ENCODE results near the gene ZSWIM3. TPM values are rescaled to one million over a fixed set of nuclear protein-coding genes. Genes with fewer than 3 reads are reported as not detected.
A peak's percentile ranks its signal among the peaks of the same experiment; 100 is the strongest.

ZSWIM3 gene
- total RNA-seq, 1 donor from 2014 or later = 11.9 TPM

DNA sequence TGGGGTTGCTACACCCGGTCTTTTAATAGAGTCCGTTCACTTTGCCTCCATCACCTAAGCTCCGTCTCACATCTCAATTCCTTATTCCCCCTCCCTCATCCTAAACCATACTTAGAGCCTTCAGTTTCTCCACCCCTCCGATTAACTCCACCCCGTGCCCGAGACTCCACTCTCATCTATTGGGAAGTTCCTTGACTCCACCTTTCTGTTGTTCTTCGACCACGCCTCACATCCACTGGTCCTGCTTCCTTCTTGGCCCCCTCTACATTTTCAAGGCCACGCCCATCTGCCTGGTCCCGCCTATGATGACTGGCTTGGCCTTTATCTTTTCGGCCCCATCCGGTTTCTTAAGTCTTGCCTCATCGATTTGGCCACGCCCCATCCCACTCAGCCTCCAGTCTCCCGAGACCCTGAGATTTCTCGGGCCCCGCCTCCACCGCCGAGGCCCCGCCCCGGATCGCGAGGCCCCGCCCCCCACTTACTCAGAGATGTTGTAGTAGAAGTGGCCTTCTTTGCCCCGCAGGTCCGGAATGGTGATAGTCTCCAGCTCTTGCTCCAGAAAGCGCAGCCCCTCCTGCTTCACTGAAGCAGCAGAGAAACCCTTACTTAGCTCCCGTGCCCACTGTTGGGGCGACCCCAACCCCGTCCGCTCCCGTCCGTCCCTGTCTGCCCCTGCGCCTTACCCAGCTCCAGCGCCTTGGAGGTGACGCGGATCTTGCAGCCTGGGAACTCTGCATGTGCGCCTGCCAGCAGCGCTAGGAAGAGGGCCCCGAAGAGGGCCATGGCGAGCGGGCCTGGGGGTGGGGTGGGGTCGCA lies 53.5 kb downstream of the ZSWIM3 start:
- peak; percentile 99 for DNase-seq

DNA sequence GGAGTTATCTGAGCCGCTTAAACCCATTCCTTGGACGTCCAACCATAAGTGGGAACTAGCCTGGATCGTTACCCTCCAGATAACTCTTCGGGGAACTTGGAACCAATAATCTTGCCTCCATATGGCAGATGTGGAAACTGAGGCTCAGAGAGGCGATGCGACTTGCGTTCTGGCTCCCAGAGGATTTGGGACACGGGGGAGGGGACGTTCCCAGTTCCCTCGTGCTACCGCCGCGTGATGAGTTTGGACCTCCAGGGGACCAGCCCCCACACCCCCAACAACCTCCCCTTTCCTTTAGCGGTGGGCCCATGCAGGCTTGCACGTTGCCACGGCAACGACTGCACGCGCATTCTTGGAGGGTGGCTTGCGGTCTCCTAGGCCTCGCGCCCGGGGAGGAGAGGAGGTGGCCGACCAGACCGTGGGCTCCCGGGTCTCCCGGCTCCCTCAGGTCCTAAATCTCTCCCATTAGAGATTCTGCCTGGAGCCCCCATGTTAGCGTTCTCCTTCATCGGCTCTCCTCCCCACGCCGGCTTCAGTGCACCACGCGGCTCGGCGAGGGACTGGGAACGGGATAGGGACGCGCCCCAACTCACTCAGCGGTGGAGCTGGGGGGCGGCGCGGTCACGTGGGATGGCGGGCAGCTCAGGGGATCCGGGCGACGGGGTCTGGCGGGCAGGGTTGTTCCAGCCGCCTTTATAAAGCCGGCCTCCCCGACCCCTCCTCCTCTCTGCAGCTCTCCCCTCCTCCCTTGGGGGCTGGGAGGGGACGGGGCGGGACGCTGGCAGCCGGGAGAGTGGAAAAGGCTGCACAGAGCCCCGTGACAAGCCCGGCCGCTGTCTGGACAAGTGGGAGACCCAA lies 54.3 kb downstream of the ZSWIM3 start, which contains the start of gene PLTP:
TSS of gene PLTP (minus strand) at position 670 of the 858 bp plus-strand sequence. CDS start 703 bp downstream, outside the sequence.
- DNase-seq = peak; percentile 21

- no peak for DNase-seq
These were observed 54.9 kb downstream of the ZSWIM3 start for GRCh38 chr20:45912344-45912682.

GRCh38 chr20:45913116-45913515 lies 55.7 kb downstream of the ZSWIM3 start:
- peak; percentile 67 for DNase-seq

DNA sequence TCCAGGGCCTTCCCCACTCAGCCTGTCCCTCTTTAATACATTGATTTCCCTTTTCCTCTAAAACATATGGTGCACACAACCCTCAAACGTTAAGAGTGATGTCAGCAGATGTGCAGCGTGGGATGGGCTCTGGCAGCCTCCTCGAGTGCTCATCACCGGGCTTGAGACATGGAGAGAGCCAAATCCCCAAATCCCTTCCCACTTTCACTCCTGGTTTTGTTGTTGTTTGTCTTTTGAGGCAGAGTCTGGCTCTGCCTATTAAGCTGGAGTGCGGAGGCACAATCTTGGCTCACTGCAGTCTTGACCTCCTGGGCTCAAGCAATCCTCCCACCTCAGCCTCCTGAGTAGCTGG lies 60.4 kb downstream of the ZSWIM3 start:
- DNase-seq = no peak

DNA sequence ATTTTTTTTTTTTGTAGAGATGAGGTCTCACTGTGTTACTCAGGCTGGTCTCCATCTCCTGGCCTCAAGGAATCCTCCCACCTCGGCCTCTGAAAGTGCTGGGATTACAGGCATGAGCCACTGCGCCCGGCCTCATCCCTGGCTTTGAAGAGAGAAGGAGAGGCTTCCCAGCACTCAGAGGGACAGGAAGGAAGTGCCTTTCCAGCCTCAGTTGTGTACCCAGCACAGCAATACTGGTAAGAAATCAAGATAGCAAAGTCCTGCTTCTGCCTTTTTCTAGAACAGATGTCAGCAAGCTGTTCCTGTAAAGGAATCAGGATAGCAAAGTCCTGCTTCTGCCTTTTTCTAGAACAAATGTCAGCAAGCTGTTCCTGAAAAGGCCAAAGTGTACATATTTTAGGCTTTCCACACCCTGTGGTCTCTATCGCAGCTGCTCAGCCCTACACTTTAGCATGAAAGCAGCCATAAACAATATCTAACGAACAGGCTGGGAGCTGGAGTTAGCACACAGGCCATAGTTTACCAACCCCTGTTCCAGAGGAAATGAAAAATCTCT lies 60.8 kb downstream of the ZSWIM3 start:
- no peak for DNase-seq

GRCh38 chr20:45918779-45919537 lies 61.5 kb downstream of the ZSWIM3 start:
- DNase-seq = no peak

DNA sequence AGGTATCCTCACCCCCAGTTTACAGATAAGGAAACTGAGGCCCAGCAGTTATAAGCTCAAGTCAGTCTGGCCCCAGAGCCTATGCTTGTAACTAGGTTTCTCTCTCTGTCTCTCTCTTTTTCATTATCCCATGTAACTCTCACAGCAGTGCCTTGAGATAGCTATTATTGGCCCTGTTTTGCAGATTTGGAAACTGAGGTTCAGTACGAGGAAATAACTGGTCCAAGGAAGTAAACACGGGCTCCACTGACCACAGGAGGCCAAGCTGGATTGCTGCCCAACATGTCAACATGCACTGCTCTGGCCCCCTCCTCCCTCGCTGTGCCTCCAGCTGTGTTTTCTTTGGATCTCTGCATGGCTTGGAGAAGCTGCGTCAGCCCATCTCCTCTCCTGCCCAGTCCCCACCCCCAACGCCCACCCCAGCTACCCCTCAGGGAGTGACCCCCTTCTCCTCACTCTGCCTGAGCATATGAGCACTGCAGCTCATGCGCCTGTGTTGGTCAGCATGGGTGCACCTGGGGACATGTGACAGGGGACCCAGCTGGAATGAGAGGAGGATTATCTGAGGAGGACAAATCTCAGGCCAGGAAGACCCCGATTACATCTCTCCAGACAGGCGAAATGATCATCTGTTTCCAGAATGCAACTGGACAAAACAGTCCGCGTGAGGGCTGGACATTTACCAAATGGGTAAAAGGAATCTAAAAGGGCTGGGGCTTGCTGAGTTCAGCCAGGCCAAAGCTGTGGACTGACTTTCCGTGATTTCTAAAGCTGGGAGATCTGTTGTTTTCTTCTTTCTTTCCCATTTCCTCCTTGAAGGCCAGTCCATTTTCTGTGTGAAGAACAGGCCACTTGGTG lies 62.4 kb downstream of the ZSWIM3 start:
- DNase-seq = peak; percentile 76

- DNase-seq = no peak
These were observed 63.3 kb downstream of the ZSWIM3 start for GRCh38 chr20:45920462-45921336.

- no peak for DNase-seq
These were observed 64.1 kb downstream of the ZSWIM3 start for GRCh38 chr20:45921337-45922189.

DNA sequence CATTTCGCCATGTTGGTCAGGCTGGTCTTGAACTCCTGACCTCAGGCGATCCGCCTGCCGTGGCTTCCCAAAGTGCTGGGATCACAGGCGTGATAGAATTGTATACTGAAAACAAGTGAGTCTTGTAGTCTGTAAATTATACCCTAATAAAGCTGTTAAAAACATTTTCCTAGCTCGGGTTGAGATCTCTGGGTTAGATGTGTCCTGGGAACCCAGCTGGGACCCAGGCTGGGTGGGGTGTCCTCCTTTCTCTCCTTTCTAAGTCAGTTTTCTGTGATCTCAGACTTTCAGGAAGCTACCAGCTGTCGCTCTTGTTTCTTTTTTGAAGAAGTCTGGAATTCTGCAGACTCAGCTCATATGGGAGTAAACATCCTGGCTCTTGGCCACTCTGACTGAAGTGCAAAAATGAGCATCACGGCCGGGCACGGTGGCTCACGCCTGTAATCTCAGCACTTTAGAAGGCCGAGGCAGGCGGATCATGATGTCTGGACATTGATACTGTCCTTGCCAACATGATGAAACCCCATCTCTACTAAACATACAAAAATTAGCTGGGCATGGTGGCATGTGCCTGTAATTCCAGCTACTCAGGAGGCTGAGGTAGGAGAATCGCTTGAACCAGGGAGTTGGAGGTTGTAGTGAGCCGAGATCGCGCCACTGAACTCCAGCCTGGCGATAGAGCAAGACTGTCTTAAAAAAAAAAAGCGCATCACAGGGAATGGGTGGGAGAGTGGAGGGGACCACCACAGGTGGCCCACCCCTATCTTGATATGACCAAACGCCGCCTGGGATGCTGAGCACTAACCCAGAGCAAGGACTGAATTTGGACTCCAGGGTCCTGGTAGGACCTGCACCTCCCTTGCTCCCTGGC lies 67.2 kb downstream of the ZSWIM3 start:
- peak; percentile 56 for DNase-seq

DNA sequence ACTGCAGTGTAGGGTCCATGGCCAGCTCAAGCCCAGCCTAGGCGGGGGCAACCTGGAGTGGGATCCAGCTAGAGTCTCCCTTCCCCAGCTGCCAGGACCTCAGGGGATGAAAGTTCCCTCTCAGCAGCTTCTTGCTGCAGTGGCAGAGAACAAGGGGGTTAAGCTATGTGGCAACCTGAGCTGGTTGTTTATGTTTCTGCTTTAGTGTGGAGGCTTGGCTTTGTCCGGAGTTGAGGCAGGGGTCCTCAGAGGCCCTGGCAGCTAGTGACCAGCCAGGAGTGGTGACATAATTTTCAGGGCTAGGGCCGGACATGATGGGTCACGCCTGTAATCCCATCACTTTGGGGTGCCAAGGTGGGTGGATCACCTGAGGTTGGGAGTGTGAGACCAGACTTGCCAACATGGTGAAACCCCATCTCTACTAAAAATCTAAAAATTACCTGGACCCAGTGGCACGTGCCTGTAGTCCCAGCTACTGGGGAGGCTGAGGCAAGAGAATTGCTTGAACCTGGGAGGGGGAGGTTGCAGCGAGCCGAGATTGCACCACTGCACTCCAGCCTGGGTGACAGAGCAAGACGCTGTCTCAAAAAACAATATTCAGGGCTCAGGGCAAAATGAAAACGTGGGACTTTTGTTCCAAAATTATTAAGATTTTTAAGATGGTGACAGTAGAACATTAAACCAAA lies 68.5 kb downstream of the ZSWIM3 start:
- no peak for DNase-seq

DNA sequence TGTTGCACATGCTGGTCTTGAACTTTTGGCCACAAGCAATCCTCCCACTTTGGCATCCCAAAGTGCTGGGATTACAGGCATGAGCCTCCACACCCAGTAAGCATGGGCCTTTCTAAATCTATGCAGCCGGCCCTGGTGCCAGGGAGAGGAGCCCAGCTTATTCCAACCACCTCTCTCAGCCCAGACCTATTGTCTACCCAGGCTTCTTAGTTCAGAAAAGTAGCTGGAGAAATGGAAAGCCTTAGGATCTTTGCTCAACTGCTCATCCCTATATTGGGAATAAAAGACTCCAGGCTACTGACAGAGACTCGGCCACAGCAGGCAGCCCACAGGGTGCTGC lies 69.3 kb downstream of the ZSWIM3 start:
- no peak for DNase-seq

DNA sequence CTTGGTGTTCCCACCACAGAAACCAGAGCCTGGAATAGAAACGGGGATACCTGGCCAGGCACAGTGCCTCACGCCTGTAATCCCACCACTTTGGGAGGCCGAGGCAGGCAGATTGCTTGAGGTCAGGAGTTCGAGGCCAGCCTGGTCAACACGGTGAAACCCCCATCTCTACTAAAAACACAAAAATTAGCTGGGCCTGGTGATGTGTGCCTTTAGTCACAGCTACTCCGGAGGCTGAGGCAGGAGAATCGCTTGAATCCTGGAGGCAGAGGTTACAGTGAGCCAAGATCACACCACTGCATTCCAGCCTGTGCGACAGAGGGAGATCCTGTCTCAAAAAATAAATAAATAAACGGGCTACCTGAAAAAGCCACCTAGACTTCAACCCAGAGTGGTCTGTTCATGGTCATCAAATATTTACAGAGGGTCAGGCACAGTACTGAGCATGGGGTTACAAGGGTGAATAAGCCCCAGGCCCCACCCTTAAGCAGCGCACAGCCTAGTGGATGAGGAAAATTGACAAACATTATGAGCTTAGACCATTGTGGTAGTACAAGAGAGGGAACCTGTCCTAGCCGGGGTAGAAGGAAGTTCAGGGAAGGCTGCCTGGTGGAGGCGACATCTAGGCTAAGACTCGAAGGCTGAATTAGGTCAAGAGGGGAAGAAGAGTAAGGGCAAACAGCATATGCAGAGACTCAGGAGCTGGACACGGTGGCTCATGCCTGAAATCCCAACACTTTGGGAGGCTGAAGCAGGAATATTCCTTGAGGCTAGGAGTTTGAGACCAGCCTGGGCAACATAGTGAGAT lies 69.9 kb downstream of the ZSWIM3 start:
- no peak for DNase-seq

All from dermis blood vessel endothelial cell (primary cell).